ENCODE results near the gene GLG1.
"Not testable (repeated sequence)": the region's sequence is repeated elsewhere in the genome, so short reads cannot be mapped to it uniquely, and the experiment has no call there.

The GLG1 gene

GRCh38 chr16:74556375-74556922 lies 50.5 kb downstream of the GLG1 start:
- peaks cover 3% of the 10 kb centered on the region for H3K36me3 Mint-ChIP-seq (ENCODE audit: low read depth)
- H3K27me3 Mint-ChIP-seq: no peaks in the 10 kb centered on the region
- no peak for ATAC-seq
- H3K27ac Mint-ChIP-seq: no peak overlapping the region
- no peaks in the 10 kb centered on the region for H3K9me3 Mint-ChIP-seq
- H3K4me1 Mint-ChIP-seq: peaks cover 38% of the 10 kb centered on the region
- DNase-seq: no peak
- no peak overlapping the region for H3K4me3 Mint-ChIP-seq

- H3K36me3 Mint-ChIP-seq (ENCODE audit: low read depth); H3K27ac Mint-ChIP-seq; H3K4me3 Mint-ChIP-seq; ATAC-seq; H3K27me3 Mint-ChIP-seq; H3K9me3 Mint-ChIP-seq; DNase-seq: not testable (repeated sequence)
- H3K4me1 Mint-ChIP-seq: peaks cover 17% of the 10 kb centered on the region
Observed at GRCh38 chr16:74552357-74552756, 54.6 kb downstream of the GLG1 start.

- H3K27ac Mint-ChIP-seq; DNase-seq; ATAC-seq; H3K4me3 Mint-ChIP-seq; H3K9me3 Mint-ChIP-seq; H3K36me3 Mint-ChIP-seq (ENCODE audit: low read depth); H3K27me3 Mint-ChIP-seq: not testable (repeated sequence)
- peaks cover 16% of the 10 kb centered on the region for H3K4me1 Mint-ChIP-seq
Observed at GRCh38 chr16:74550227-74551019, 56.5 kb downstream of the GLG1 start.

- H3K36me3 Mint-ChIP-seq (ENCODE audit: low read depth); DNase-seq; H3K27me3 Mint-ChIP-seq; H3K4me3 Mint-ChIP-seq; H3K27ac Mint-ChIP-seq; H3K9me3 Mint-ChIP-seq; ATAC-seq: not testable (repeated sequence)
- H3K4me1 Mint-ChIP-seq: peaks cover 23% of the 10 kb centered on the region
Observed at GRCh38 chr16:74546112-74546511, 60.8 kb downstream of the GLG1 start.

GRCh38 chr16:74542911-74543578 lies 63.9 kb downstream of the GLG1 start:
- H3K4me3 Mint-ChIP-seq; H3K27ac Mint-ChIP-seq; H3K9me3 Mint-ChIP-seq; ATAC-seq; H3K27me3 Mint-ChIP-seq; H3K36me3 Mint-ChIP-seq (ENCODE audit: low read depth); DNase-seq: not testable (repeated sequence)
- H3K4me1 Mint-ChIP-seq: peaks cover 23% of the 10 kb centered on the region

GRCh38 chr16:74540663-74541062 lies 66.3 kb downstream of the GLG1 start:
- H3K4me1 Mint-ChIP-seq: peaks cover 17% of the 10 kb centered on the region
- H3K36me3 Mint-ChIP-seq (ENCODE audit: low read depth); H3K27ac Mint-ChIP-seq; H3K4me3 Mint-ChIP-seq; DNase-seq; H3K27me3 Mint-ChIP-seq; ATAC-seq; H3K9me3 Mint-ChIP-seq: not testable (repeated sequence)

GRCh38 chr16:74538801-74539200 lies 68.1 kb downstream of the GLG1 start:
- H3K4me3 Mint-ChIP-seq; H3K27ac Mint-ChIP-seq; DNase-seq; H3K36me3 Mint-ChIP-seq (ENCODE audit: low read depth); H3K9me3 Mint-ChIP-seq; H3K27me3 Mint-ChIP-seq: not testable (repeated sequence)
- peaks cover 16% of the 10 kb centered on the region for H3K4me1 Mint-ChIP-seq
- ATAC-seq: peak; percentile 84

- H3K4me3 Mint-ChIP-seq; H3K27me3 Mint-ChIP-seq; H3K36me3 Mint-ChIP-seq (ENCODE audit: low read depth); ATAC-seq; H3K9me3 Mint-ChIP-seq; H3K27ac Mint-ChIP-seq; DNase-seq: not testable (repeated sequence)
- H3K4me1 Mint-ChIP-seq: peaks cover 15% of the 10 kb centered on the region
Observed at GRCh38 chr16:74537746-74538145, 69.2 kb downstream of the GLG1 start.

GRCh38 chr16:74534650-74535049 lies 72.3 kb downstream of the GLG1 start:
- H3K9me3 Mint-ChIP-seq; H3K27ac Mint-ChIP-seq; ATAC-seq; H3K27me3 Mint-ChIP-seq; DNase-seq; H3K4me3 Mint-ChIP-seq; H3K36me3 Mint-ChIP-seq (ENCODE audit: low read depth): not testable (repeated sequence)
- peaks cover 15% of the 10 kb centered on the region for H3K4me1 Mint-ChIP-seq

GRCh38 chr16:74524926-74525325 lies 82.0 kb downstream of the GLG1 start:
- DNase-seq (no peak), ATAC-seq (no peak)
- no peak overlapping the region for H3K4me3 Mint-ChIP-seq
- H3K9me3 Mint-ChIP-seq: no peaks in the 10 kb centered on the region
- peaks cover 25% of the 10 kb centered on the region for H3K36me3 Mint-ChIP-seq (ENCODE audit: low read depth)
- H3K27ac Mint-ChIP-seq: no peak overlapping the region
- H3K27me3 Mint-ChIP-seq: no peaks in the 10 kb centered on the region
- peaks cover 3% of the 10 kb centered on the region for H3K4me1 Mint-ChIP-seq

- Mint-ChIP-seq H3K27ac (no peak overlapping the region), H3K4me3 (no peak overlapping the region), H3K4me1 (peaks cover 3% of the 10 kb centered on the region), H3K27me3 (no peaks in the 10 kb centered on the region), H3K36me3 (ENCODE audit: low read depth) (peaks cover 29% of the 10 kb centered on the region), H3K9me3 (no peaks in the 10 kb centered on the region)
- DNase-seq (no peak), ATAC-seq (no peak)
Observed at GRCh38 chr16:74524117-74524516, 82.8 kb downstream of the GLG1 start.

- H3K4me3 Mint-ChIP-seq, ATAC-seq, H3K9me3 Mint-ChIP-seq, H3K4me1 Mint-ChIP-seq, H3K27ac Mint-ChIP-seq, H3K27me3 Mint-ChIP-seq, DNase-seq: not testable (repeated sequence)
- H3K36me3 Mint-ChIP-seq (ENCODE audit: low read depth): peaks cover 32% of the 10 kb centered on the region
Observed at GRCh38 chr16:74523706-74524105, 83.2 kb downstream of the GLG1 start.

GRCh38 chr16:74522160-74522559 lies 84.8 kb downstream of the GLG1 start:
- ATAC-seq: no peak

GRCh38 chr16:74521691-74522090 lies 85.2 kb downstream of the GLG1 start:
- no peak overlapping the region for H3K4me3 Mint-ChIP-seq
- H3K27ac Mint-ChIP-seq: no peak overlapping the region
- H3K4me1 Mint-ChIP-seq: peaks cover 16% of the 10 kb centered on the region
- no peaks in the 10 kb centered on the region for H3K27me3 Mint-ChIP-seq
- DNase-seq (no peak), ATAC-seq (no peak)
- peaks cover 38% of the 10 kb centered on the region for H3K36me3 Mint-ChIP-seq (ENCODE audit: low read depth)
- H3K9me3 Mint-ChIP-seq: no peaks in the 10 kb centered on the region

More at GRCh38 chr16:74522160-74522559, 84.8 kb downstream of the GLG1 start:
- no peak overlapping the region for H3K27ac Mint-ChIP-seq
- no peaks in the 10 kb centered on the region for H3K27me3 Mint-ChIP-seq
- DNase-seq: no peak
- peaks cover 39% of the 10 kb centered on the region for H3K36me3 Mint-ChIP-seq (ENCODE audit: low read depth)
- H3K9me3 Mint-ChIP-seq: no peaks in the 10 kb centered on the region
- H3K4me1 Mint-ChIP-seq: peaks cover 12% of the 10 kb centered on the region
- no peak overlapping the region for H3K4me3 Mint-ChIP-seq

- H3K27ac Mint-ChIP-seq, H3K4me3 Mint-ChIP-seq: not testable (repeated sequence)
Observed at GRCh38 chr16:74518934-74519333, 88.0 kb downstream of the GLG1 start.

More at GRCh38 chr16:74518934-74519333, 88.0 kb downstream of the GLG1 start:
- Mint-ChIP-seq H3K36me3 (ENCODE audit: low read depth) (peaks cover 31% of the 10 kb centered on the region), H3K4me1 (peaks cover 38% of the 10 kb centered on the region)
- not testable (repeated sequence) for ATAC-seq, H3K9me3 Mint-ChIP-seq, H3K27me3 Mint-ChIP-seq, DNase-seq
